H1 (cell line): ENCODE results near the gene FANCF. TPM values are rescaled to one million over a fixed set of nuclear protein-coding genes. Genes with fewer than 3 reads are reported as not detected.

Source experiments
- ATF2 ChIP-seq: IDR thresholded peaks from 2 replicates; pipeline ENCODE4 v1.6.1; 2012; ENCODE audit warnings: low read length, inconsistent platforms
- CEBPB ChIP-seq: IDR thresholded peaks from 2 replicates; pipeline ENCODE4 v1.6.1; 2012; ENCODE audit warnings: low read depth, low read length
- CHD7 ChIP-seq: fragments of 300-600 bp; sonication (generic); IDR thresholded peaks from 2 replicates; pipeline ENCODE4 v1.7.1; 2012; ENCODE audit warnings: low read length, moderate library complexity, mild to moderate bottlenecking, inconsistent platforms; ENCODE audit not compliant: insufficient replicate concordance
- EGR1 ChIP-seq: IDR thresholded peaks from 2 replicates; pipeline ENCODE4 v1.6.1; 2011; ENCODE audit warnings: low read depth, low read length, borderline replicate concordance
- HDAC6 ChIP-seq: IDR thresholded peaks from one replicate; pipeline ENCODE4 v1.7.1; 2012; ENCODE audit warnings: low read depth, mild to moderate bottlenecking, inconsistent platforms, low read length, moderate library complexity
- NRF1 ChIP-seq: IDR thresholded peaks from 2 replicates; pipeline ENCODE4 v1.6.1; 2011; ENCODE audit warnings: mild to moderate bottlenecking, low read depth, low read length, improper control_type of control experiment
- RBBP5 ChIP-seq: IDR thresholded peaks from 2 replicates; pipeline ENCODE4 v1.7.1; 2012; ENCODE audit warnings: low read depth, mild to moderate bottlenecking, inconsistent platforms, low read length, moderate library complexity, borderline replicate concordance
- RXRA ChIP-seq: IDR thresholded peaks from 2 replicates; pipeline ENCODE4 v1.6.1; 2011; ENCODE audit warnings: low read depth, mild to moderate bottlenecking, low read length, moderate library complexity; ENCODE audit not compliant: insufficient read depth
- TEAD4 ChIP-seq: IDR thresholded peaks from 2 replicates; pipeline ENCODE4 v1.6.1; 2012; ENCODE audit warnings: low read depth, low read length, inconsistent platforms, mixed read lengths
- polyA plus RNA-seq, 7 experiments: library from polyadenylated mRNA; depleted of rRNA in 3 of 7; stranded (reverse) in 5 of 7; unstranded in 2 of 7; fragments of >200 nt in 5 of 7; fragments of 200-250 nt in 2 of 7; gene quantifications; 1 replicate in 5 of 7; 2 replicates in 1 of 7; 4 replicates in 1 of 7; pipeline versions ENCODE4 v1.2.1 to v1.2.3, GENCODE V29; 2011 to 2013; ENCODE audit warnings: missing spikeins in 2 of 7, mixed read lengths in 2 of 7
- total RNA-seq: library from RNA; stranded (reverse); fragmentation: NEBNext Ultra II Directional; extraction: Animal tissue kit (Norgen Biotek cat#: 25700); gene quantifications from 2 replicates; pipeline ENCODE4 v1.2.1, GENCODE V29; 2021

FANCF gene
- total and polyA plus RNA-seq, 2 of the 8 experiments (the other 6 are each of a cell fraction or from before 2014, with no cell fraction given), result 10.0 to 29.4 TPM

GRCh38 chr11:22581354-22582150, 44.1 kb downstream of the FANCF start (continued):
- TF ChIP-seq CHD7 (no peak), NRF1 (no peak), EGR1 (no peak), HDAC6 (no peak), RXRA (no peak), ATF2 (no peak), RBBP5 (no peak), TEAD4 (no peak), CEBPB (no peak)
